ENCODE measurements around the gene ENTPD8. TPM values are rescaled to one million over a fixed set of nuclear protein-coding genes. Genes with fewer than 3 reads are reported as not detected.

Gene ENTPD8
- total and polyA plus RNA-seq, 2 of the 13 experiments (the other 11 are each of a cell fraction or from before 2014, with no cell fraction given): 0.26 to 0.44 TPM

GRCh38 chr9:137423514-137424291 lies 17.5 kb downstream of the ENTPD8 start (continued):
- TF ChIP-seq ZNF766 (CRISPR knock-in tag; IDR thresholded peaks at IDR 0.05; ENCODE audit: borderline replicate concordance): no peak
- TF ChIP-seq ZFP82 (CRISPR knock-in tag; IDR thresholded peaks at IDR 0.05; ENCODE audit: borderline replicate concordance): no peak
- TF ChIP-seq ZSCAN29 (CRISPR knock-in tag; conservative IDR thresholded peaks at IDR 0.05): no peak
- no peak for TF ChIP-seq RFX5 (IDR thresholded peaks at IDR 0.05; ENCODE audit: low read depth, low read length)
- TF ChIP-seq, protein P1, sequence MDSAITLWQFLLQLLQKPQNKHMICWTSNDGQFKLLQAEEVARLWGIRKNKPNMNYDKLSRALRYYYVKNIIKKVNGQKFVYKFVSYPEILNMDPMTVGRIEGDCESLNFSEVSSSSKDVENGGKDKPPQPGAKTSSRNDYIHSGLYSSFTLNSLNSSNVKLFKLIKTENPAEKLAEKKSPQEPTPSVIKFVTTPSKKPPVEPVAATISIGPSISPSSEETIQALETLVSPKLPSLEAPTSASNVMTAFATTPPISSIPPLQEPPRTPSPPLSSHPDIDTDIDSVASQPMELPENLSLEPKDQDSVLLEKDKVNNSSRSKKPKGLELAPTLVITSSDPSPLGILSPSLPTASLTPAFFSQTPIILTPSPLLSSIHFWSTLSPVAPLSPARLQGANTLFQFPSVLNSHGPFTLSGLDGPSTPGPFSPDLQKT (CRISPR knock-in tag; IDR thresholded peaks at IDR 0.05; ENCODE audit: borderline replicate concordance): no peak
- no peak for TF ChIP-seq SIN3A (IDR thresholded peaks at IDR 0.05; ENCODE audit: borderline replicate concordance, low read depth, low read length)
- TF ChIP-seq TAF1 (CRISPR knock-in tag; IDR thresholded peaks at IDR 0.05): no peak
- TF ChIP-seq ZNF549 (CRISPR knock-in tag; IDR thresholded peaks at IDR 0.05): no peak
- TF ChIP-seq KIAA2018 (CRISPR knock-in tag; IDR thresholded peaks at IDR 0.05; ENCODE audit: borderline replicate concordance): no peak
- TF ChIP-seq ZNF687 (CRISPR knock-in tag; IDR thresholded peaks at IDR 0.05): peak; percentile 8
- TF ChIP-seq JUN (CRISPR knock-in tag; IDR thresholded peaks at IDR 0.05): no peak
- TF ChIP-seq FOSL2 (CRISPR knock-in tag; IDR thresholded peaks at IDR 0.05): peak; percentile 82
- TF ChIP-seq MED1 (CRISPR knock-in tag; IDR thresholded peaks at IDR 0.05): 0 out of 2 replicates have a peak, but pooled peaks have one; percentile 4
